Pancreas (tissue), 10 donors: Measurements from ENCODE around the gene KRTAP5-9. TPM values are rescaled to one million over a fixed set of nuclear protein-coding genes. Genes with fewer than 3 reads are reported as not detected.

ENCODE experiments used
- ATAC-seq, 4 donors: fragments of 200-7000 bp; cut with Tn5 transposase; one replicate each; pipeline versions ENCODE4 v1.8.0 to v1.9.1; 2020; ENCODE audit warnings: mild to moderate bottlenecking in 4 of 4, moderate library complexity in 4 of 4
- DNase-seq, 6 donors: peaks; one replicate each; pipeline ENCODE4 v3.0.0-alpha.2; 2020
- FAIRE-seq: peaks from 2 replicates; lab custom pipeline; 2012; peaks lifted over from hg19 to GRCh38; lab: Jason Lieb, UNC
- H3K27ac ChIP-seq, 4 donors: fragments of 200-600 bp; sonication (generic); 1 replicate in 3 of 4; 2 replicates in 1 of 4; pipeline versions ENCODE4 v1.5.0 to v1.8.0; 2020
- H3K27me3 ChIP-seq, 4 donors: fragments of 200-600 bp; one replicate each; pipeline ENCODE4 v1.8.0; 2021
- H3K36me3 ChIP-seq, 3 donors: fragments of 200-600 bp; sonication (generic) in 1 of 3; one replicate each; pipeline versions ENCODE4 v1.5.0 to v1.8.0; 2020 to 2021
- H3K4me1 ChIP-seq, 3 donors: fragments of 200-600 bp; one replicate each; pipeline ENCODE4 v1.8.0; 2021
- H3K4me3 ChIP-seq, 4 donors: fragments of 200-600 bp; sonication (generic) in 2 of 4; one replicate each; pipeline versions ENCODE4 v1.5.0 to v1.8.0; 2020 to 2021
- H3K9me3 ChIP-seq, 4 donors: fragments of 200-600 bp; one replicate each; pipeline ENCODE4 v1.8.0; 2021
- CTCF ChIP-seq, 4 donors: fragments of 200-600 bp; sonication (generic) in 3 of 4; IDR thresholded peaks; one replicate each; pipeline versions ENCODE4 v1.5.0 to v1.8.0; 2021; ENCODE audit warnings: antibody characterized with exemption in 4 of 4
- WGBS, 2 donors: extraction: QIAGEN DNeasy Blood & Tissue Kit; methylation state at CpG; one replicate each; pipeline ENCODE4 v1.1.7; 2013; 5-methylcytosine and 5-hydroxymethylcytosine counted together
- intact Hi-C, 3 donors: fragments of 100-400 bp; cut with DNase I; formaldehyde crosslinking; loops; one replicate each; pipeline versions ENCODE4 v1.11.1 to v1.14.2; 2022
- polyA plus RNA-seq, 2 donors: library from polyadenylated mRNA; stranded (reverse); fragments of 200-250 nt; gene quantifications; one replicate each; pipeline ENCODE4 v1.2.3, GENCODE V29; 2013
- total RNA-seq, 6 donors: library from RNA; stranded (reverse); fragmentation: NEBNext Ultra II Directional in 4 of 6; extraction: Animal tissue kit (Norgen Biotek cat#: 25700) in 4 of 6; gene quantifications; one replicate each; pipeline versions ENCODE4 v1.2.1 to v1.2.4, GENCODE V29; 2021 to 2023
- donor health status: healthy with polysubstance abuse.
- donor health status: DM: no; HTN: no; CAD: no; lungs with moderate emphysema.
- donor health status: DM: no; HTN: no; CAD: no.
- donor health status: control.
- donor health status: control.
- donor health status: Bipolar disorder and iron deficiency.
- donor health status: DM: yes; HTN: yes; CAD: no.
- donor health status: DM: no; HTN: no; CAD: no.
- donor health status: DM: no; HTN: no; CAD: no.
- donor health status: DM: yes; HTN: yes; CAD: no.

KRTAP5-9 gene
- total and polyA plus RNA-seq, 8 donors, result 0.14 to 1.0 (median 0.19) TPM; not detected in 1

DNA sequence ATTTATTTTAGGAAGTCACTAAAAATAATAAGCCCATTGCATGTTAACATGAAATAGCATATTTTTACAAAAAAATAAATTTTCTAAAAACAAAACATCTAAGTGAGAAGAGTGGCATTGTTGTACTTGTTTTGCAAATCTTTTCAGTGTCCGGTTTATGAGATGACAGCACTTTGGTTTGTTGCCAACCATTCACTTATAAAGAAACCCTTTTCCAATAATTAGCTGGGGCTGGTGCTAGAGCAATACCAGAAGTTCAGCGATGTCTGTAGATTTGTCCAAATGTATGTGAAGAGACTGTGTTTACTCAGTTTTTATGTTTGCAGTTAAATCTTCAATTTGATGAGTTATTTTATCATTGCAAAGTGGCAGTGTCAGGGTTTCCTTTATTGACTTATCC, 43.2 kb upstream of the KRTAP5-9 start:
- Histone ChIP-seq H3K4me1 (no peaks in the 10 kb centered on the region), H3K27ac (no peak overlapping the region), H3K27me3 (no peaks in the 10 kb centered on the region), H3K4me3 (no peak overlapping the region), H3K36me3 (peaks cover 0 to 9% (median 0%) of the 10 kb centered on the region in 3 donors), H3K9me3 (no peaks in the 10 kb centered on the region)
- WGBS, 2 donors, result 41 to 47% methylated on average over 2 of the region's 2 CpGs
- ATAC-seq, result no peak
- no peak for FAIRE-seq
- DNase-seq, result no peak
- TF ChIP-seq CTCF (IDR thresholded peaks at IDR 0.05), result no peak
- intact Hi-C loops, result no loop called here

- no peak overlapping the region for H3K4me3 ChIP-seq
- no peaks in the 10 kb centered on the region for H3K4me1 ChIP-seq
- 86 to 94% methylated on average over 9 of the region's 9 CpGs for WGBS, 2 donors
- TF ChIP-seq CTCF (IDR thresholded peaks at IDR 0.05), result no peak
- FAIRE-seq (no peak), ATAC-seq (no peak), DNase-seq (no peak)
- no peak overlapping the region for H3K27ac ChIP-seq
- no peaks in the 10 kb centered on the region for H3K9me3 ChIP-seq
- peaks cover 0 to 8% (median 0%) of the 10 kb centered on the region in 3 donors for H3K36me3 ChIP-seq
- intact Hi-C loops, result no loop called here
- no peaks in the 10 kb centered on the region for H3K27me3 ChIP-seq
These were observed 42.4 kb upstream of the KRTAP5-9 start for GRCh38 chr11:71505781-71506180.

GRCh38 chr11:71507102-71507501, 41.1 kb upstream of the KRTAP5-9 start:
- no peak overlapping the region for H3K27ac ChIP-seq
- H3K9me3 ChIP-seq, result no peaks in the 10 kb centered on the region
- H3K36me3 ChIP-seq, result no peaks in the 10 kb centered on the region
- ATAC-seq, result no peak
- H3K4me3 ChIP-seq, result no peak overlapping the region
- H3K27me3 ChIP-seq, result no peaks in the 10 kb centered on the region
- no peak for TF ChIP-seq CTCF (IDR thresholded peaks at IDR 0.05)
- no peak for FAIRE-seq
- intact Hi-C loops, result no loop called here
- 92% methylated on average over 5 of the region's 5 CpGs for WGBS, 2 donors
- DNase-seq, result no peak
- no peaks in the 10 kb centered on the region for H3K4me1 ChIP-seq

DNA sequence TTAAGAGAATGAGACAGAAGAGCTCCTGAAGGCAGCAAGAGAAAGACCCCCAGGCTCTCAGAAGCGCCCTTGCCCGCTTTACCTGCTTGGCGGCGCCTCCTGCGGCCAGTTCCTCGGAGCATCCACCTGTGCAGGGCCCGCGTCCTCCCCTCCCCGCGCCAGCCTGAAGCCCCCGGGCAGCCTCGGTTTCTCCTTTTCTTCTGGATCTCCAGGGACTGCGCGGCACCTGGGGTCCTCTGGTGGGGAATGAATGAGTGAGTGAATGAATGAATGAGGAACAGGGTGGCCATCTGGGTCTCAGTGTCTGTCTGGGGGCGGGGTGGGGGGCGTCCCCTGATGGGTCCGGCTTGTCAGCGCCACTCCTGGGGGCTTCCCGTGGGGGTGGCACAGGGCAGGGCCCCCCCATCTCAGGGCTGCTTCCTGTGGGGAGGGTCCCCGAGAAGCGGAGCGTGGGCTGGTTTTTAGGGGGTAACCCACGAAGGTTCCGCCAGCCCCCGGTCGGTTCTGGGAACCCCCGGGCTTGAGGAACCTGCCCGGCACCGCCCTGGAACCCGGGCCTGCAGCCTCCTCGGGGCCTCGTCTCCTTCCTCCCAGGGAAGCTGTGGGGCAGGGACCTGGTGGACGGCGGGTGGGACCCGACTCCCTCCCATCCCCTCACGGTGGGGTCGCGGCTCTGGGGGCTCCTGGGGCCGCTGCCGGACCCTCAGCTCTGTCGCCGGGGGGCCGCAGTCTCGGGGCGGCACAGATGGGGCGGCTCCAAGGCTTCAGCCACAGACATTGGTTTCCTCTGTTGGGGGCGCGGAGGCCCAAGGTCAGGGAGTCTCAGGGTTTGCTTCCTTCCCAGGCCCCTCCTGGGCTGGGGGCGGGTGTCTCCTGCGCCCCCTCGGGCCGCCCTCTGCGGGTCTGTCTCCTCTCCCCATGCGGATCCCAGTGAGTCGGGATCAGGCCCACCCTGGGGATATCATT, 29.4 kb upstream of the KRTAP5-9 start:
- no peaks in the 10 kb centered on the region for H3K27me3 ChIP-seq
- intact Hi-C loops, result no loop called here
- no peaks in the 10 kb centered on the region for H3K9me3 ChIP-seq
- 92% methylated on average over 50 to 55 of the region's 55 CpGs for WGBS, 2 donors
- DNase-seq (no peak), FAIRE-seq (no peak), ATAC-seq (no peak)
- H3K27ac ChIP-seq, result no peak overlapping the region
- no peak for TF ChIP-seq CTCF (IDR thresholded peaks at IDR 0.05)
- H3K36me3 ChIP-seq, result no peaks in the 10 kb centered on the region
- no peak overlapping the region for H3K4me3 ChIP-seq
- H3K4me1 ChIP-seq, result no peaks in the 10 kb centered on the region

DNA sequence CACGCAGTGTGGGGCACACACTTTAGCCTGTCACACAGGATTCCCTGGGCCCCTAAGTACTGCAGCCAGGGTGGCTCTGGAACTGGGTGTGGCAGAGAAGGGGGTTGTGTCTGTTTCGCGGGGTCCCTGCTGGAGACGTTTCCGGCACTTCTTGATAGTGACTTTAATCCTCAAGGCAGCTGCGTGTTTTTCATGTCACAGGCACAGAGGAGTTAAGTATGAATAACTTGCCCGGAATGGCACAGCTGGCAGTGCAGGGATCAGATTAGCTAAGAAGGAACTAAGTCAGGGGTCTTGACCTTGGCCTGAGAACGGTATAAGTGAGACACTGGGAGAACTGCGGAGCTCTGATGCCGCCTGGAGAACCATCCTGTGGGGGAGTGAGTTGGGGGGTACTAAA, 28.7 kb upstream of the KRTAP5-9 start:
- WGBS, 2 donors, result 74 to 78% methylated on average over 10 of the region's 10 CpGs
- Histone ChIP-seq H3K27me3 (no peaks in the 10 kb centered on the region), H3K4me3 (no peak overlapping the region), H3K36me3 (no peaks in the 10 kb centered on the region), H3K27ac (no peak overlapping the region), H3K9me3 (no peaks in the 10 kb centered on the region), H3K4me1 (no peaks in the 10 kb centered on the region)
- ATAC-seq (no peak), FAIRE-seq (no peak), DNase-seq (no peak)
- intact Hi-C loops, result no loop called here
- TF ChIP-seq CTCF (IDR thresholded peaks at IDR 0.05), result no peak
